GM12892 (cell line): ENCODE data around the gene ATP11B.
"Not testable (repeated sequence)": the region's sequence is repeated elsewhere in the genome, so short reads cannot be mapped to it uniquely, and the experiment has no call there.

Experiments used
- DNase-seq: peaks from one replicate; pipeline ENCODE4 v3.0.0; 2011; ENCODE audit not compliant: insufficient read length
- FAIRE-seq: peaks from 2 replicates; lab custom pipeline; 2011; peaks lifted over from hg19 to GRCh38; lab: Jason Lieb, UNC
- POLR2A ChIP-seq: IDR thresholded peaks from 2 replicates; pipeline ENCODE4 v1.6.1; 2011; ENCODE audit warnings: low read depth, low read length, control low read depth
- POLR2AphosphoS5 ChIP-seq: IDR thresholded peaks from 2 replicates; pipeline ENCODE4 v1.6.1; 2011; ENCODE audit warnings: low read depth, low read length, control low read depth
- TAF1 ChIP-seq: IDR thresholded peaks from 2 replicates; pipeline ENCODE4 v1.6.1; 2011; ENCODE audit warnings: low read depth, mild to moderate bottlenecking, control low read depth, low read length, borderline replicate concordance

Gene ATP11B

GRCh38 chr3:182783106-182783505, 10.2 kb upstream of the ATP11B start:
- DNase-seq (no peak), FAIRE-seq (no peak)
- TF ChIP-seq POLR2AphosphoS5 = no peak
- no peak for TF ChIP-seq POLR2A
- no peak for TF ChIP-seq TAF1

DNA sequence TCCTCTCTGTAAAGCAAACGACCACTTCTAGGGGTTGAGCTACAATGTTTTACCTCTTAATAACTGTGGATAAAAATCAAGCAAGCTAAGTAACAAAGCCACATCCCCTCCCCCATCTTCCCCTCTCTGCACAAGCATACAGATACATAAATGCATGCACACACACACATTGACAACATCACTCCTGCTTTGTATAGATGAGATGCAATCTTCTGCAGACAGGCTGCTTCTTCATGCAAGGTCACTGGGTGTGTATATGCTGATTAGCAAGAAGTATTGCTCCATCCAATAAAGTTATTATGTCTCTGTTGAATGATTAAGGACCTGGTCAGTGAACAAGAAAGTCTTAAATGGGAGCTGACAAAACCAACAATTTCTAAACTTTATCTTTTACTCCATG, 8.8 kb upstream of the ATP11B start:
- FAIRE-seq (no peak), DNase-seq (no peak)
- no peak for TF ChIP-seq POLR2A
- no peak for TF ChIP-seq TAF1

GRCh38 chr3:182785142-182785541, 8.2 kb upstream of the ATP11B start:
- FAIRE-seq = no peak
- no peak for DNase-seq
- TF ChIP-seq POLR2AphosphoS5 (no peak), TAF1 (no peak), POLR2A (no peak)

DNA sequence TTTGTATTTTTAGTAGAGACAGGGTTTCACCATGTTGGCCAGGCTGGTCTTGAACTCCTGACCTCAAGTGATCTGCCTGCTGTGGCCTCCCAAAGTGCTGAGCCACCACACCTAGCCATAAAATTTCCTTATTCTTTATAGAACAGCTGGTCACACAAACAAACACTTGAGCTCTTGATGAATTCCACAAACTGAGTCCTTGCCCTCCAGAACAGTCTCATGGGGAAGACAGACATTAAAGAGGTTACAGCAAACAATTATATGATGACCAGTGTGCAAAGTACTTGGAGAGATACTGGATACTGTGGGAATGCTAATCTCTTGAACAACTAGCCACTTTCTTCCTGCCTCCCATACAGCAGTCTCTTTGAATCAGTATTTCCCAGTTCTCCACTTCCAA, 7.5 kb upstream of the ATP11B start:
- no peak for FAIRE-seq
- TF ChIP-seq POLR2AphosphoS5 (no peak), TAF1 (no peak), POLR2A (no peak)
- DNase-seq = no peak

GRCh38 chr3:182786564-182787196, 6.6 kb upstream of the ATP11B start:
- no peak for DNase-seq
- TF ChIP-seq POLR2A (no peak), TAF1 (no peak), POLR2AphosphoS5 (no peak)
- no peak for FAIRE-seq

- DNase-seq (no peak), FAIRE-seq (no peak)
- TF ChIP-seq POLR2A (no peak), POLR2AphosphoS5 (no peak), TAF1 (no peak)
These were observed 5.8 kb upstream of the ATP11B start for GRCh38 chr3:182787302-182788036.

DNA sequence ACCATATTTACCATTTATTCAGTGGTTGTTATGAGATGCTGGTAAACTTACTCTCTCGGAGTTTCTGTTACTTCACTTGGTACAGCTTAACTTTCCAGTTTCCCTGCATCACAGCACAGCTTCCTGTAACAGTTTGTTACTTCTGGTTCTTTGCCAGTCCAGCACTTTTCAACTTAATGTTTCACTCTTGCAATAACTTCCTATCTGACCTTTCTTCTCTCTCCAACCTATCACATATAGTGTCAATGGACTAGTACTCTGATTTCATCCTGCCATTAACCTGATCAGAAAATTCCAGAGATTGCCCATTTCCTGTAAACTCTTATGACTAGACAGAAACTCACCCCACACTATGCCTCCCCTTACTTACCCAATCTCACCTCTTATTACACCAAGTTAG, 3.9 kb upstream of the ATP11B start:
- no peak for TF ChIP-seq POLR2A
- DNase-seq = no peak
- peak; percentile 75 for FAIRE-seq

- TF ChIP-seq POLR2A (no peak), POLR2AphosphoS5 (no peak), TAF1 (no peak)
- FAIRE-seq = no peak
- no peak for DNase-seq
These were observed 2.7 kb upstream of the ATP11B start for GRCh38 chr3:182790612-182791011.

- no peak for TF ChIP-seq POLR2A
- 0 out of 2 replicates have a peak, but pooled peaks have one; percentile 21 for TF ChIP-seq POLR2AphosphoS5
- TF ChIP-seq TAF1 = peak; percentile 18; the same call in 1 of the 2 replicates
- DNase-seq (peak; percentile 40), FAIRE-seq (peak; percentile 63)
These were observed 555 bp downstream of the ATP11B start for GRCh38 chr3:182793663-182794454.

DNA sequence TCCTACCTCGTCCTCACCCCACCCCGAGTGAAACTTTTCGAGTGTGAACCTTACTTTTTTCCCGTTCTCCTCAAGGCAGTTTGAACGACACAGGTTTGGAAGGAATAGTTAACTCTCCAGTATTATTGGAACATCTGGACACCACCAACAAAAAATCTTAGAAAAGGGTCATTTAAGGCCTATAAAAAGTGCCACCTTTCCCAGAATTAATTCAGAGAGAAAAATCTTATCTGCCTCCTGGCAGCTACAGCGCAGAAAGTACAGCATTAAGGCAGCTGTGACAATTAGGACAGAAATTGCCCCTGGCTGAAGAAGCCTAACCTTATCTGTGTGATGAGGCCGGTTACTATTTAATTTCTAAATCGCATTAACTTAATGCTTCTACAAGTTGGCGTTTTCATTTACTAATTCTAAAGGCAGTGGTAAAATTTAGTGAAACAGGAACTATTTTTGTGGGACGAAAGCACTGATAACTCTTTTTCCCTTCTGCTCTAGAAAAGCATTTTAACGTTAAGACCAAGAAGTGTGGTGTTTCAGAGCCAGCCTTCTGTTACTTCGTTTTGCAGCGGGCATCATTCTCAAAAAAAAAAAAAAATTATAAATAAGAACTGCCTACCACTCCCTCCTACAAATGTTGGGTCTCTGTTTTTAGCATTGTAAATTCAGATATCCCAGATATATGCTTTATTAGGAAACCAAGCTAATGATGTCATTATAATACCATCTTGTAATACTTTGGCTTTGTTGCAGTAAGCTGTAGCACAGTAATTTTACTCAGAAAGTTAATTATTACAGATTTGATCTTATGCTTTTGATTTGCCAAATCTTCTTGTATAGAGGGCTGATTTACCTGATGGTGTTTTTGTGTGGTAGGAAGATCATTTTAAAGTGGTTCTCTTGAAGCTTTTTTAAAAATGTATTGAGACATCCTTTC, 1.4 kb downstream of the ATP11B start:
- DNase-seq (no peak), FAIRE-seq (peak; percentile 88)
- TF ChIP-seq TAF1 (no peak; the same call in 1 of the 2 replicates), POLR2A (no peak), POLR2AphosphoS5 (no peak)

GRCh38 chr3:182795389-182795782, 2.1 kb downstream of the ATP11B start:
- DNase-seq = peak; percentile 14
- TF ChIP-seq POLR2A (no peak; the same call in 1 of the 2 replicates), POLR2AphosphoS5 (no peak), TAF1 (no peak)
- peak; percentile 83 for FAIRE-seq

DNA sequence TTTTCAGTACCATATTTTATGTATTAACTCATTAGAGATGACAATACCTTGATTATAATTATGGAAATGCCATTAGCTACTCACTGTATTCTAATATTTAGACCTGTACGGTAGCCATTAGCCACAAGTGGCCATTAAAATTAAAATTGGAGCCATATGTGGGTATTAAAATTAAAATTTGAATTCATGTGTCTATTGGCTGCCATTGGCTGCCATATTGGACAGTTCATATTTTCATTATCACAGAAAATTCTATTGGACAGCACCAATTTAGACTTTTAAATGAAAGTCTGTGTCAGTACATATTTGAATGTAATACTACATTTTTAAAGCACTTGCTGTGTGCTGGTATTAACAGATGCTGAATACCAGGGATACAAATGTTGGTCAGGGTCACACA, 3.0 kb downstream of the ATP11B start:
- no peak for FAIRE-seq
- TF ChIP-seq POLR2A (no peak), TAF1 (no peak), POLR2AphosphoS5 (no peak)
- DNase-seq = no peak

- FAIRE-seq (no peak), DNase-seq (no peak)
- TF ChIP-seq POLR2AphosphoS5 (no peak), TAF1 (no peak), POLR2A (no peak)
These were observed 4.6 kb downstream of the ATP11B start for GRCh38 chr3:182797876-182798275.

DNA sequence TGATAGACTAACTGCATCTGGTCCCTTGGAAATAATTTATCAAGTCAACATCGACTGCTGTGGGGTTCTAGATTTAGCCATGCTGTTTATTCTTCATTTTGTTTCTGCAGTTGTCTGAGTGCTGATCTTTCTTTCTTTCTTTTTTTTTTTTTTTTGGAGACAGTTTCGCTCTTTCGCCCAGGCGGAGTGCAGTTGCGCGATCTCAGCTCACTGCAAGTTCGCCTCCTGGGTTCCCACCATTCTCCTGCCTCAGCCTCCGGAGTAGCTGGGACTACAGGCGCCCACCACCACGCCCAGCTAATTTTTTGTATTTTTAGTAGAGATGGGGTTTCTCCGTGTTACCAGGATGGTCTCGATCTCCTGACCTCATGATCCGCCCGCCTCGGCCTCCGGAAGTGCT, 5.8 kb downstream of the ATP11B start:
- not testable (repeated sequence) for FAIRE-seq, DNase-seq
